GM23338 (cell line): Measurements from ENCODE around the gene TFAP2A.

Experiments used
- EZH2phosphoT487 ChIP-seq: fragments of 200-600 bp; sonication (generic); IDR thresholded peaks from one replicate; pipeline ENCODE4 v1.8.1; 2018; ENCODE audit warnings: antibody characterized with exemption; ENCODE audit not compliant: unreplicated experiment
- TF ChIP-seq, protein P1 (sequence below), 2 experiments: fragments of 200-600 bp in 1 of 2; sonication (generic) in 1 of 2; conservative IDR thresholded peaks; 2 replicates each; pipeline versions ENCODE4 v1.5.1 to v1.6.1; 2016 to 2017; ENCODE audit warnings: antibody characterized with exemption in 2 of 2, low read depth in 2 of 2, mild to moderate bottlenecking in 2 of 2, moderate library complexity in 1 of 2
- TF ChIP-seq, protein P2 (sequence below): IDR thresholded peaks from one replicate; pipeline ENCODE4 v1.6.1; 2018; ENCODE audit warnings: antibody characterized with exemption; ENCODE audit not compliant: unreplicated experiment

DNA sequence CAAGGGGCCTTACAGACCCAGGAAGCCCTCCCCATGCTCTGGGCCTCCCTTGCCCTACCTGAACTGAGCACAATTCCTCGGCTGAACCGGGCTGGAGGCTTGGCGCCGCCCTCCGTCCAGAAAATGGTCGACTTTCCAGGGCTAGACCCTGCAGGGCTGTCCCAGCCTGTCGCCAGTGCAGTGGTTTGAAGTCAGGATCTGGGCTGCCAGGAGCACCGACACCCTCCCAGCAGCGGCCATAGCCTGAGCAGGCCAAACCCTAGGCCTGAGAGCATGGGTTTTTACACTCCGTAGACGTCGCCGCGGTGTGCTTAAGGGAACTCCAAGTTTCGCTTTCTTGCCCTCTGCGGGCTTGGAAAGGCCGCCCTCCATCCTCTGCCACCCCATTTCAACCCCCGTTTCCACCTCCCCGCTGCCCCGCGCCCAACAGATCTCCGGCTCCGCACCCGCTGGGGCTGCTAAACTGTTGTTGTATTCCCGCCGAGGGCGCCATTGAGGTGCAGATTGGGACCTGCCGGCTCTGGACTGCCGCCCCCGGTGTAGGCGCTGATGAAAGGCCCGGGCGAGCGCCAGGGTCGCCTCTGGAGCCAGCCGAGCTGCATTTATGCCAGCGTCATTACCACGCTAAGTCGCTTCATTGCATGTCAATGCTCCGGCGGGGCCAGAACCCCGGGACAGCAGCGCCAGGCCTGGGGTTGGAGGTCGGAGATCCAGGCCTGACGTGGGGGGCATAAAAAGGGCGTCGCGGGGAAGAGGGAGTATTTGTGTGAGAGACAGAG, 2.2 kb upstream of the TFAP2A start:
- TF ChIP-seq, protein P1, sequence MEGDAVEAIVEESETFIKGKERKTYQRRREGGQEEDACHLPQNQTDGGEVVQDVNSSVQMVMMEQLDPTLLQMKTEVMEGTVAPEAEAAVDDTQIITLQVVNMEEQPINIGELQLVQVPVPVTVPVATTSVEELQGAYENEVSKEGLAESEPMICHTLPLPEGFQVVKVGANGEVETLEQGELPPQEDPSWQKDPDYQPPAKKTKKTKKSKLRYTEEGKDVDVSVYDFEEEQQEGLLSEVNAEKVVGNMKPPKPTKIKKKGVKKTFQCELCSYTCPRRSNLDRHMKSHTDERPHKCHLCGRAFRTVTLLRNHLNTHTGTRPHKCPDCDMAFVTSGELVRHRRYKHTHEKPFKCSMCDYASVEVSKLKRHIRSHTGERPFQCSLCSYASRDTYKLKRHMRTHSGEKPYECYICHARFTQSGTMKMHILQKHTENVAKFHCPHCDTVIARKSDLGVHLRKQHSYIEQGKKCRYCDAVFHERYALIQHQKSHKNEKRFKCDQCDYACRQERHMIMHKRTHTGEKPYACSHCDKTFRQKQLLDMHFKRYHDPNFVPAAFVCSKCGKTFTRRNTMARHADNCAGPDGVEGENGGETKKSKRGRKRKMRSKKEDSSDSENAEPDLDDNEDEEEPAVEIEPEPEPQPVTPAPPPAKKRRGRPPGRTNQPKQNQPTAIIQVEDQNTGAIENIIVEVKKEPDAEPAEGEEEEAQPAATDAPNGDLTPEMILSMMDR (conservative IDR thresholded peaks at IDR 0.05; ENCODE audit: low read depth in 2 of 2) = 0 out of 4 replicates have a peak, but pooled peaks of 1 of the 2 experiments have one; percentile 8
- TF ChIP-seq, protein P2, sequence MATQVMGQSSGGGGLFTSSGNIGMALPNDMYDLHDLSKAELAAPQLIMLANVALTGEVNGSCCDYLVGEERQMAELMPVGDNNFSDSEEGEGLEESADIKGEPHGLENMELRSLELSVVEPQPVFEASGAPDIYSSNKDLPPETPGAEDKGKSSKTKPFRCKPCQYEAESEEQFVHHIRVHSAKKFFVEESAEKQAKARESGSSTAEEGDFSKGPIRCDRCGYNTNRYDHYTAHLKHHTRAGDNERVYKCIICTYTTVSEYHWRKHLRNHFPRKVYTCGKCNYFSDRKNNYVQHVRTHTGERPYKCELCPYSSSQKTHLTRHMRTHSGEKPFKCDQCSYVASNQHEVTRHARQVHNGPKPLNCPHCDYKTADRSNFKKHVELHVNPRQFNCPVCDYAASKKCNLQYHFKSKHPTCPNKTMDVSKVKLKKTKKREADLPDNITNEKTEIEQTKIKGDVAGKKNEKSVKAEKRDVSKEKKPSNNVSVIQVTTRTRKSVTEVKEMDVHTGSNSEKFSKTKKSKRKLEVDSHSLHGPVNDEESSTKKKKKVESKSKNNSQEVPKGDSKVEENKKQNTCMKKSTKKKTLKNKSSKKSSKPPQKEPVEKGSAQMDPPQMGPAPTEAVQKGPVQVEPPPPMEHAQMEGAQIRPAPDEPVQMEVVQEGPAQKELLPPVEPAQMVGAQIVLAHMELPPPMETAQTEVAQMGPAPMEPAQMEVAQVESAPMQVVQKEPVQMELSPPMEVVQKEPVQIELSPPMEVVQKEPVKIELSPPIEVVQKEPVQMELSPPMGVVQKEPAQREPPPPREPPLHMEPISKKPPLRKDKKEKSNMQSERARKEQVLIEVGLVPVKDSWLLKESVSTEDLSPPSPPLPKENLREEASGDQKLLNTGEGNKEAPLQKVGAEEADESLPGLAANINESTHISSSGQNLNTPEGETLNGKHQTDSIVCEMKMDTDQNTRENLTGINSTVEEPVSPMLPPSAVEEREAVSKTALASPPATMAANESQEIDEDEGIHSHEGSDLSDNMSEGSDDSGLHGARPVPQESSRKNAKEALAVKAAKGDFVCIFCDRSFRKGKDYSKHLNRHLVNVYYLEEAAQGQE = no peak
- no peak for TF ChIP-seq EZH2phosphoT487
